Measurements from ENCODE around the gene ATP2B2.

DNA sequence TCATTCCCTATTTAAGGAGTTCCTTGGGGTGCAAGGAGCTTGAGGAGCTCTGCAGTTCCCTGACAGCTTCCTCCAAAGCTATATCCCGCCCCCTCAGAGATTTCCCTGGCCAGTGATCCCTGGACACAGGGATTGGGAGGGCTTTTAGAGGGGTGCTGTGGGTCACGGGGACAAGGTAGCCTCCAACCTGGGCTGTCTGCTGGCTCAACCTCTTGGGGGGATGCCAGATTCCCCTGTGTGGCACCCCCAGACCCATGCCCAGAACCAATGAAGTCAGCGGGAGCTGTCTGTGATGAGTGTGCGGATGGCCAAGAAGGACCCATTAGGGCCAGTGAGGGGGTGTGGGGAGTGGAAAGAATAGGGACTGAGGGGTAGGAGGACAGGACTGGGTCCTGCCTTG lies 21.0 kb upstream of the ATP2B2 start:
- TF ChIP-seq KDM1A (IDR thresholded peaks at IDR 0.05; ENCODE audit: borderline replicate concordance, low read length) (no peak), PHF8 (conservative IDR thresholded peaks at IDR 0.05; ENCODE audit: low read depth, low read length) (no peak), RBBP5 (IDR thresholded peaks at IDR 0.05; ENCODE audit: borderline replicate concordance, low read depth, low read length) (no peak), EZH2 (IDR thresholded peaks at IDR 0.05; ENCODE audit: low read depth, low read length, severe bottlenecking) (no peak), RFX5 (IDR thresholded peaks at IDR 0.05; ENCODE audit: borderline replicate concordance, low read depth, low read length) (no peak), KDM5A (IDR thresholded peaks at IDR 0.05; ENCODE audit: low read length) (no peak)
- TF ChIP-seq, protein P1, sequence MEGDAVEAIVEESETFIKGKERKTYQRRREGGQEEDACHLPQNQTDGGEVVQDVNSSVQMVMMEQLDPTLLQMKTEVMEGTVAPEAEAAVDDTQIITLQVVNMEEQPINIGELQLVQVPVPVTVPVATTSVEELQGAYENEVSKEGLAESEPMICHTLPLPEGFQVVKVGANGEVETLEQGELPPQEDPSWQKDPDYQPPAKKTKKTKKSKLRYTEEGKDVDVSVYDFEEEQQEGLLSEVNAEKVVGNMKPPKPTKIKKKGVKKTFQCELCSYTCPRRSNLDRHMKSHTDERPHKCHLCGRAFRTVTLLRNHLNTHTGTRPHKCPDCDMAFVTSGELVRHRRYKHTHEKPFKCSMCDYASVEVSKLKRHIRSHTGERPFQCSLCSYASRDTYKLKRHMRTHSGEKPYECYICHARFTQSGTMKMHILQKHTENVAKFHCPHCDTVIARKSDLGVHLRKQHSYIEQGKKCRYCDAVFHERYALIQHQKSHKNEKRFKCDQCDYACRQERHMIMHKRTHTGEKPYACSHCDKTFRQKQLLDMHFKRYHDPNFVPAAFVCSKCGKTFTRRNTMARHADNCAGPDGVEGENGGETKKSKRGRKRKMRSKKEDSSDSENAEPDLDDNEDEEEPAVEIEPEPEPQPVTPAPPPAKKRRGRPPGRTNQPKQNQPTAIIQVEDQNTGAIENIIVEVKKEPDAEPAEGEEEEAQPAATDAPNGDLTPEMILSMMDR (IDR thresholded peaks at IDR 0.05; ENCODE audit: control extremely low read depth in 1 of 3, insufficient read depth in 1 of 3, low read depth in 1 of 3, low read length in 3 of 3): no peak

Data from H1 (cell line).